ENCODE data around the gene GMDS. TPM values are rescaled to one million over a fixed set of nuclear protein-coding genes. Genes with fewer than 3 reads are reported as not detected.

GMDS gene
- total and polyA plus RNA-seq, 2 donors (not counting 3 experiments of a cell fraction or from before 2014, with no cell fraction given) = 9.8 to 23.5 TPM

- H3K4me3 ChIP-seq (replicated peaks in 1 of 3; ENCODE audit: insufficient read depth in 1 of 3, low read depth in 1 of 3, low read length in 3 of 3) = no peak overlapping the region
- H3K9ac ChIP-seq (replicated peaks; ENCODE audit: extremely low read depth, insufficient read depth, low read length) = no peak overlapping the region
- no peaks in the 10 kb centered on the region for H3K36me3 ChIP-seq (ENCODE audit: control insufficient read depth in 2 of 2, extremely low read depth in 1 of 2, insufficient read depth in 2 of 2, low read length in 2 of 2)
- no peak overlapping the region for H3K4me2 ChIP-seq (ENCODE audit: insufficient read depth, low read length)
- no peaks in the 10 kb centered on the region for H3K4me1 ChIP-seq (ENCODE audit: control insufficient read depth, extremely low read depth, insufficient read depth, low read length)
- intact Hi-C loops (cut with micrococcal nuclease) = no loop called here
- no peak for DNase-seq (ENCODE audit: low read depth, low spot score)
- ChIA-PET POLR2A (no interaction called here), CTCF (interaction anchor here (1.0 to 1.2 kb wide), 2 partner anchors 9 kb away, joined by 3 to 5 read pairs; no protein-coding TSS in a partner anchor)
- H4K20me1 ChIP-seq (replicated peaks; ENCODE audit: control insufficient read depth, extremely low read depth, insufficient read depth, low read length) = no peaks in the 10 kb centered on the region
- no peak overlapping the region for H3K27ac ChIP-seq (ENCODE audit: insufficient read depth, low read depth, low read length)
- TF ChIP-seq MYC (IDR thresholded peaks at IDR 0.05; ENCODE audit: low read depth, low read length) (no peak), POLR2A (IDR thresholded peaks at IDR 0.05; ENCODE audit: low read depth, low read length) (no peak), GATA2 (IDR thresholded peaks at IDR 0.05; ENCODE audit: insufficient read depth, insufficient read length, low read depth, low read length) (no peak), JUN (IDR thresholded peaks at IDR 0.05; ENCODE audit: borderline replicate concordance, insufficient read depth, insufficient read length, low read depth) (no peak), POLR2AphosphoS5 (IDR thresholded peaks at IDR 0.05; ENCODE audit: insufficient read depth, low read depth, low read length) (no peak), FOS (IDR thresholded peaks at IDR 0.05; ENCODE audit: borderline replicate concordance, insufficient read depth, low read length) (no peak), EZH2 (IDR thresholded peaks at IDR 0.05; ENCODE audit: borderline replicate concordance, low read depth, low read length, severe bottlenecking) (no peak)
- TF ChIP-seq, protein P1, sequence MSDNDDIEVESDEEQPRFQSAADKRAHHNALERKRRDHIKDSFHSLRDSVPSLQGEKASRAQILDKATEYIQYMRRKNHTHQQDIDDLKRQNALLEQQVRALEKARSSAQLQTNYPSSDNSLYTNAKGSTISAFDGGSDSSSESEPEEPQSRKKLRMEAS (IDR thresholded peaks at IDR 0.05; ENCODE audit: insufficient read depth, insufficient read length) = no peak
- TF ChIP-seq, protein P2, sequence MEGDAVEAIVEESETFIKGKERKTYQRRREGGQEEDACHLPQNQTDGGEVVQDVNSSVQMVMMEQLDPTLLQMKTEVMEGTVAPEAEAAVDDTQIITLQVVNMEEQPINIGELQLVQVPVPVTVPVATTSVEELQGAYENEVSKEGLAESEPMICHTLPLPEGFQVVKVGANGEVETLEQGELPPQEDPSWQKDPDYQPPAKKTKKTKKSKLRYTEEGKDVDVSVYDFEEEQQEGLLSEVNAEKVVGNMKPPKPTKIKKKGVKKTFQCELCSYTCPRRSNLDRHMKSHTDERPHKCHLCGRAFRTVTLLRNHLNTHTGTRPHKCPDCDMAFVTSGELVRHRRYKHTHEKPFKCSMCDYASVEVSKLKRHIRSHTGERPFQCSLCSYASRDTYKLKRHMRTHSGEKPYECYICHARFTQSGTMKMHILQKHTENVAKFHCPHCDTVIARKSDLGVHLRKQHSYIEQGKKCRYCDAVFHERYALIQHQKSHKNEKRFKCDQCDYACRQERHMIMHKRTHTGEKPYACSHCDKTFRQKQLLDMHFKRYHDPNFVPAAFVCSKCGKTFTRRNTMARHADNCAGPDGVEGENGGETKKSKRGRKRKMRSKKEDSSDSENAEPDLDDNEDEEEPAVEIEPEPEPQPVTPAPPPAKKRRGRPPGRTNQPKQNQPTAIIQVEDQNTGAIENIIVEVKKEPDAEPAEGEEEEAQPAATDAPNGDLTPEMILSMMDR (IDR thresholded peaks at IDR 0.05; ENCODE audit: extremely low read depth in 1 of 2, insufficient read depth in 1 of 2, low read depth in 1 of 2, low read length in 2 of 2) = no peak
- FAIRE-seq = no peak
- dilution Hi-C loops (cut with MboI; ENCODE audit: extremely low pct_ligation_motif_present, low sequenced_read_pairs) = no loop called here
- BruUV-seq (replicated peaks) = no TSS peak
- H3K9me1 ChIP-seq (replicated peaks; ENCODE audit: control insufficient read depth, extremely low read depth, insufficient read depth, low read length) = no peaks in the 10 kb centered on the region
- no peaks in the 10 kb centered on the region for H3K9me3 ChIP-seq (replicated peaks; ENCODE audit: control insufficient read depth, insufficient read depth, low read length)
- H3K79me2 ChIP-seq (ENCODE audit: control insufficient read depth, insufficient read depth, low read length) = no peaks in the 10 kb centered on the region
- H2AFZ ChIP-seq (ENCODE audit: low read depth, low read length) = no peak overlapping the region
- no peaks in the 10 kb centered on the region for H3K27me3 ChIP-seq (ENCODE audit: control insufficient read depth in 2 of 2, insufficient read depth in 2 of 2, low read length in 2 of 2)
Observed at GRCh38 chr6:1810880-1811279, 434.5 kb downstream of the GMDS start.

All from endothelial cell of umbilical vein (primary cell).